Activated effector memory CD4-positive, alpha-beta T cell treated with Interleukin-2 at 50 U/mL for 16 hours (primary cell): ENCODE measurements around the gene CLINT1.
"Not testable (repeated sequence)": the region's sequence is repeated elsewhere in the genome, so short reads cannot be mapped to it uniquely, and the experiment has no call there.

Experiments used
- DNase-seq: peaks from one replicate; pipeline ENCODE4 v3.0.0-alpha.2; 2020

The CLINT1 gene

GRCh38 chr5:157858527-157859226, at the start of gene CLINT1:
Gene CLINT1, minus strand, starts transcription at chr5:157859145. Its CDS starts 175 bp downstream, at chr5:157858970.
- peak; percentile 82 for DNase-seq

- no peak for DNase-seq
Observed at GRCh38 chr5:157908459-157908858, 49.5 kb upstream of the CLINT1 start.

- no peak for DNase-seq
Observed at GRCh38 chr5:157907479-157907878, 48.5 kb upstream of the CLINT1 start.

- DNase-seq, result no peak
Observed at GRCh38 chr5:157903117-157903450, 44.1 kb upstream of the CLINT1 start.

- DNase-seq, result no peak
Observed at GRCh38 chr5:157902449-157903116, 43.6 kb upstream of the CLINT1 start.

- no peak for DNase-seq
Observed at GRCh38 chr5:157900644-157901043, 41.7 kb upstream of the CLINT1 start.

GRCh38 chr5:157893611-157894010, 34.7 kb upstream of the CLINT1 start:
- DNase-seq, result no peak

- DNase-seq, result no peak
Observed at GRCh38 chr5:157892974-157893373, 34.0 kb upstream of the CLINT1 start.

GRCh38 chr5:157890836-157891597, 32.1 kb upstream of the CLINT1 start:
- DNase-seq, result no peak

- DNase-seq, result no peak
Observed at GRCh38 chr5:157888814-157889532, 30.0 kb upstream of the CLINT1 start.

GRCh38 chr5:157886796-157887380, 27.9 kb upstream of the CLINT1 start:
- no peak for DNase-seq

- DNase-seq, result not testable (repeated sequence)
Observed at GRCh38 chr5:157885051-157885450, 26.1 kb upstream of the CLINT1 start.

- DNase-seq, result not testable (repeated sequence)
Observed at GRCh38 chr5:157881498-157881897, 22.6 kb upstream of the CLINT1 start.

GRCh38 chr5:157877821-157878220, 18.9 kb upstream of the CLINT1 start:
- no peak for DNase-seq

- DNase-seq, result no peak
Observed at GRCh38 chr5:157874861-157875260, 15.9 kb upstream of the CLINT1 start.

- DNase-seq, result no peak
Observed at GRCh38 chr5:157870837-157871834, 12.2 kb upstream of the CLINT1 start.

- no peak for DNase-seq
Observed at GRCh38 chr5:157867751-157868387, 8.9 kb upstream of the CLINT1 start.

GRCh38 chr5:157866536-157866935, 7.6 kb upstream of the CLINT1 start:
- DNase-seq, result no peak

- no peak for DNase-seq
Observed at GRCh38 chr5:157865781-157866180, 6.8 kb upstream of the CLINT1 start.

- DNase-seq, result no peak
Observed at GRCh38 chr5:157864067-157864466, 5.1 kb upstream of the CLINT1 start.
